ENCODE results near the gene FAM131C. TPM values are rescaled to one million over a fixed set of nuclear protein-coding genes. Genes with fewer than 3 reads are reported as not detected.

The FAM131C gene
- polyA plus RNA-seq, 1 donor (not counting 4 experiments of a cell fraction or from before 2014, with no cell fraction given) = 0.31 TPM

DNA sequence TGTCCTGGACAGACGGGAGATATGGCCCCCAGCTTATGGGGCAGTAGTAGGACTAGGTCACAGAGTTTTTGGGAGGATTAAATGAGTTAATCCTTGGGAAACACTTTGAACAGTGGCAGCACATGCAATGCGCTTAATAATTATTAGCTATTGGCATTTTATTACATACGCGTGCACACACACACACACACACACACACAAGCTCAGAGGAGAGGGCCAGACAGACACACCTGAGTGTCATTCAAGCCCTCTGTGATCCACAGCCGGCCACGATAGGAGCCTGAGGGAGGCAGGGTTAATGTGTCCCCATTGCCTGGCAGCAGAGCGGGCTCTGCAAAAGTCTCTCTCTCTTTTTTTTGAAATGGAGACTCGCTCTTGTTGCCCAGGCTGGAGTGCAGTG, 44.5 kb upstream of the FAM131C start:
- H3K27ac ChIP-seq (ENCODE audit: control insufficient read depth, insufficient read depth, low read length) = no peak overlapping the region
- peaks cover 4% of the 10 kb centered on the region for H3K4me1 ChIP-seq (ENCODE audit: control insufficient read depth, extremely low read depth, insufficient read depth, low read length)
- FAIRE-seq (no peak), DNase-seq (ENCODE audit: low read depth, low spot score) (no peak)
- no peak overlapping the region for H3K4me2 ChIP-seq (ENCODE audit: control insufficient read depth, extremely low read depth, insufficient read depth, low read depth, low read length)
- dilution Hi-C loops (cut with MboI; ENCODE audit: extremely low pct_ligation_motif_present, low sequenced_read_pairs) = no loop called here
- H3K79me2 ChIP-seq (ENCODE audit: control insufficient read depth, insufficient read depth, low read length) = no peaks in the 10 kb centered on the region
- no peaks in the 10 kb centered on the region for H3K27me3 ChIP-seq (ENCODE audit: control insufficient read depth, extremely low read depth, insufficient read depth, low read length)
- no peak overlapping the region for H3K9ac ChIP-seq (ENCODE audit: control insufficient read depth, extremely low read depth, insufficient read depth, low read length)
- H3K36me3 ChIP-seq (ENCODE audit: control insufficient read depth in 2 of 2, extremely low read depth in 1 of 2, insufficient read depth in 2 of 2, low read length in 2 of 2) = peaks cover under 1 to 2% of the 10 kb centered on the region in 2 experiments
- no peak overlapping the region for H2AFZ ChIP-seq (ENCODE audit: control insufficient read depth, low read length)
- H3K9me1 ChIP-seq (ENCODE audit: control insufficient read depth, extremely low read depth, insufficient read depth, low read length) = no peaks in the 10 kb centered on the region
- no peak overlapping the region for H3K4me3 ChIP-seq (ENCODE audit: control insufficient read depth in 2 of 3, extremely low read depth in 1 of 3, insufficient read depth in 2 of 3, low read depth in 1 of 3, low read length in 3 of 3)
- peaks cover 4% of the 10 kb centered on the region for H4K20me1 ChIP-seq (ENCODE audit: control insufficient read depth, extremely low read depth, insufficient read depth, low read length)
- H3K9me3 ChIP-seq (ENCODE audit: control insufficient read depth, low read depth, low read length) = no peaks in the 10 kb centered on the region
- no peak for TF ChIP-seq CTCF (optimal IDR thresholded peaks at IDR 0.05 in 1 of 3, IDR thresholded peaks at IDR 0.05 in 1 of 3, conservative IDR thresholded peaks at IDR 0.05 in 1 of 3; ENCODE audit: extremely low read depth in 1 of 3, insufficient read depth in 2 of 3, low read length in 3 of 3)
- no peak for TF ChIP-seq EZH2 (IDR thresholded peaks at IDR 0.05; ENCODE audit: low read length)

- no peak overlapping the region for H3K27ac ChIP-seq (ENCODE audit: control insufficient read depth, insufficient read depth, low read length)
- H3K79me2 ChIP-seq (ENCODE audit: control insufficient read depth, insufficient read depth, low read length) = no peaks in the 10 kb centered on the region
- no peak overlapping the region for H2AFZ ChIP-seq (ENCODE audit: control insufficient read depth, low read length)
- DNase-seq (ENCODE audit: low read depth, low spot score) (no peak), FAIRE-seq (no peak)
- H3K36me3 ChIP-seq (ENCODE audit: control insufficient read depth in 2 of 2, extremely low read depth in 1 of 2, insufficient read depth in 2 of 2, low read length in 2 of 2) = peaks cover 0 to 2% of the 10 kb centered on the region in 2 experiments
- H3K9ac ChIP-seq (ENCODE audit: control insufficient read depth, extremely low read depth, insufficient read depth, low read length) = no peak overlapping the region
- H3K4me1 ChIP-seq (ENCODE audit: control insufficient read depth, extremely low read depth, insufficient read depth, low read length) = peaks cover 4% of the 10 kb centered on the region
- no peaks in the 10 kb centered on the region for H3K27me3 ChIP-seq (ENCODE audit: control insufficient read depth, extremely low read depth, insufficient read depth, low read length)
- H3K4me3 ChIP-seq (ENCODE audit: control insufficient read depth in 2 of 3, extremely low read depth in 1 of 3, insufficient read depth in 2 of 3, low read depth in 1 of 3, low read length in 3 of 3) = no peak overlapping the region
- H3K9me1 ChIP-seq (ENCODE audit: control insufficient read depth, extremely low read depth, insufficient read depth, low read length) = no peaks in the 10 kb centered on the region
- dilution Hi-C loops (cut with MboI; ENCODE audit: extremely low pct_ligation_motif_present, low sequenced_read_pairs) = no loop called here
- H3K4me2 ChIP-seq (ENCODE audit: control insufficient read depth, extremely low read depth, insufficient read depth, low read depth, low read length) = no peak overlapping the region
- peaks cover 3% of the 10 kb centered on the region for H4K20me1 ChIP-seq (ENCODE audit: control insufficient read depth, extremely low read depth, insufficient read depth, low read length)
- H3K9me3 ChIP-seq (ENCODE audit: control insufficient read depth, low read depth, low read length) = no peaks in the 10 kb centered on the region
- TF ChIP-seq CTCF (optimal IDR thresholded peaks at IDR 0.05 in 1 of 3, IDR thresholded peaks at IDR 0.05 in 1 of 3, conservative IDR thresholded peaks at IDR 0.05 in 1 of 3; ENCODE audit: extremely low read depth in 1 of 3, insufficient read depth in 2 of 3, low read length in 3 of 3) = no peak
- no peak for TF ChIP-seq EZH2 (IDR thresholded peaks at IDR 0.05; ENCODE audit: low read length)
Measured at GRCh38 chr1:16117369-16117768, 43.9 kb upstream of the FAM131C start.
